Neuron (in vitro differentiated cells): Measurements from ENCODE around the gene ST14.
"Not testable (repeated sequence)": the region's sequence is repeated elsewhere in the genome, so short reads cannot be mapped to it uniquely, and the experiment has no call there.

ENCODE experiments used
- H2AFZ ChIP-seq: one replicate; pipeline ENCODE4 v1.6.1; 2013; ENCODE audit warnings: low read depth, mild to moderate bottlenecking, inconsistent platforms, low read length, moderate library complexity
- H3K27me3 ChIP-seq: one replicate; pipeline ENCODE4 v1.6.1; 2013; ENCODE audit warnings: low read length; ENCODE audit not compliant: insufficient read depth
- H3K36me3 ChIP-seq: one replicate; pipeline ENCODE4 v1.6.1; 2013; ENCODE audit warnings: low read length; ENCODE audit not compliant: insufficient read depth
- H3K4me1 ChIP-seq: one replicate; pipeline ENCODE4 v1.6.1; 2013; ENCODE audit warnings: low read length; ENCODE audit not compliant: insufficient read depth
- H3K4me3 ChIP-seq: 2 replicates; pipeline ENCODE4 v1.5.1; 2013; ENCODE audit warnings: mild to moderate bottlenecking, low read length, moderate library complexity
- H3K9me3 ChIP-seq: one replicate; pipeline ENCODE4 v1.6.1; 2013; ENCODE audit warnings: low read length

Gene ST14

DNA sequence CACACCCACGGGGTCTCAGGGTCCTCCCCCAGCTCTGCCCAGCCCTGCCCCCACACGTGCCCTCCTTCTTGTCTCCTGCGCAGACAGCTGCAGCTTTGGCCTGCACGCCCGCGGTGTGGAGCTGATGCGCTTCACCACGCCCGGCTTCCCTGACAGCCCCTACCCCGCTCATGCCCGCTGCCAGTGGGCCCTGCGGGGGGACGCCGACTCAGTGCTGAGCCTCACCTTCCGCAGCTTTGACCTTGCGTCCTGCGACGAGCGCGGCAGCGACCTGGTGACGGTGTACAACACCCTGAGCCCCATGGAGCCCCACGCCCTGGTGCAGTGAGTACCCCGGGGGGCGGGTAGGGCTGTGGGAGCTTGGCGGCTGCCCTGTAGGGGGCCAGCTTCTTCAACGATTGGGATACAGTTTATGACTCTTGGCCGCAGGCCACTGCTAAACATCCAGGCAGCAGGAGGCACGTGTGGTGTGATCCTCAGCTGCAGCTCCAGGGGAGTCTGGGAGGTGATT is 30.8 kb downstream of the ST14 start:
- H2AFZ ChIP-seq = no peak overlapping the region
- H3K4me3 ChIP-seq = no peak overlapping the region
- H3K4me1 ChIP-seq = no peaks in the 10 kb centered on the region
- no peaks in the 10 kb centered on the region for H3K27me3 ChIP-seq
- H3K36me3 ChIP-seq = no peaks in the 10 kb centered on the region
- no peaks in the 10 kb centered on the region for H3K9me3 ChIP-seq

DNA sequence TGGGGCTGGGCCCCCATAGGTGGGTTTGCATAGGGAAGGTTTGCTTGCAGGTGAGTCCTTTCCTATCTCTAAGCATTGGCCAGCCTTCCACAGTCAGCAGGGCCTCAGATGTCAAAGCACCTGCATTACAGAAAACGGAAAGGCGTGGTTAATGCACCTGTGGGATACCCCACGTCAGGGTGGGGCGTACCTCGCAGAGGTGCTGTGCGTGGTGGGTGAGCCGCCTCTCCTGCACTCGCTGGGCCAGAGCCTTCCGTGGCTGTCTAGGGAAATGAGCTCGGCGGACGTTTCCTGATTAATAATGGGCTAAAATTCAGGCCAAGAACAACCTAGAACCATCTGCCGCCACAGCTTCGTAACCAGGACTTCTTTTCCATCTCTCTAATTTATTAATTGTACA is 32.3 kb downstream of the ST14 start:
- no peaks in the 10 kb centered on the region for H3K27me3 ChIP-seq
- H3K36me3 ChIP-seq = no peaks in the 10 kb centered on the region
- H3K4me3 ChIP-seq = no peak overlapping the region
- H3K9me3 ChIP-seq = no peaks in the 10 kb centered on the region
- H2AFZ ChIP-seq = no peak overlapping the region
- no peaks in the 10 kb centered on the region for H3K4me1 ChIP-seq

DNA sequence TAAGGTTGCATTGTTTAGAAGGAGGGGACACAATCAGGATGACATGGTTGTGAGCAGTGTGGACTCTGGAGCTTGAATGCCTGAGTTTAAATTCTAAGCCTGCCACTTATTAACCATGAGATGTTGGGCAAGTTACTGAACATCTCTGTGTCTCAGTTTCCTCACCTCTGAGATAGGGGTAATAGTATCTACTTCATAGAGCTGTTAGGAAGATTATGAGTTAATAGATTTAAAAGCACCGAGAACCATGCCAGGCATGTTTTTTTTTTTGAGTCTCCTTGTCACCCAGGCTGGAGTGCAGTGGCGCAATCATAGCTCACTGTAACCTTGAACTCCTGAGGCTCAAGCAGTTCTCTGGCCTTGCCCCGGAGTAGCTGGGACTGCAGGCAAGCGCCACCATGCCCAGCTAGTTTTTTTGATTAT is 33.3 kb downstream of the ST14 start:
- no peaks in the 10 kb centered on the region for H3K27me3 ChIP-seq
- H2AFZ ChIP-seq = no peak overlapping the region
- no peaks in the 10 kb centered on the region for H3K4me1 ChIP-seq
- H3K4me3 ChIP-seq = no peak overlapping the region
- H3K36me3 ChIP-seq = no peaks in the 10 kb centered on the region
- no peaks in the 10 kb centered on the region for H3K9me3 ChIP-seq

DNA sequence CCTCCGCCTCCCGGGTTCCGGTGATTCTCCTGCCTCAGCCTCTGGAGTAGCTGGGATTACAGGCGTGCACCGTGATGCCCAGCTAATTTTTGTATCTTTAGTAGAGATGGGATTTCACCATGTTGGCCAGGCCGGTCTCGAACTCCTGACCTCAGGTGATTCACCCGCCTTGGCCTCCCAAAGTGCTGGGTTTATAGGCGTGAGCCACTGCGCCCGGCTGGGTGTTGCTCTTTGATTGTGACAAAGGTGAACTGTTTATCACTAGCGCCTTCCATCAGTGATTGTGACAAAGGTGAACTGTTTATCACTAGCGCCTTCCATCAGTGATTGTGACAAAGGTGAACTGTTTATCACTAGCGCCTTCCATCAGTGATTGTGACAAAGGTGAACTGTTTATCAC is 34.0 kb downstream of the ST14 start:
- H3K4me3 ChIP-seq, H3K4me1 ChIP-seq, H3K9me3 ChIP-seq, H3K27me3 ChIP-seq, H2AFZ ChIP-seq, H3K36me3 ChIP-seq: not testable (repeated sequence)

DNA sequence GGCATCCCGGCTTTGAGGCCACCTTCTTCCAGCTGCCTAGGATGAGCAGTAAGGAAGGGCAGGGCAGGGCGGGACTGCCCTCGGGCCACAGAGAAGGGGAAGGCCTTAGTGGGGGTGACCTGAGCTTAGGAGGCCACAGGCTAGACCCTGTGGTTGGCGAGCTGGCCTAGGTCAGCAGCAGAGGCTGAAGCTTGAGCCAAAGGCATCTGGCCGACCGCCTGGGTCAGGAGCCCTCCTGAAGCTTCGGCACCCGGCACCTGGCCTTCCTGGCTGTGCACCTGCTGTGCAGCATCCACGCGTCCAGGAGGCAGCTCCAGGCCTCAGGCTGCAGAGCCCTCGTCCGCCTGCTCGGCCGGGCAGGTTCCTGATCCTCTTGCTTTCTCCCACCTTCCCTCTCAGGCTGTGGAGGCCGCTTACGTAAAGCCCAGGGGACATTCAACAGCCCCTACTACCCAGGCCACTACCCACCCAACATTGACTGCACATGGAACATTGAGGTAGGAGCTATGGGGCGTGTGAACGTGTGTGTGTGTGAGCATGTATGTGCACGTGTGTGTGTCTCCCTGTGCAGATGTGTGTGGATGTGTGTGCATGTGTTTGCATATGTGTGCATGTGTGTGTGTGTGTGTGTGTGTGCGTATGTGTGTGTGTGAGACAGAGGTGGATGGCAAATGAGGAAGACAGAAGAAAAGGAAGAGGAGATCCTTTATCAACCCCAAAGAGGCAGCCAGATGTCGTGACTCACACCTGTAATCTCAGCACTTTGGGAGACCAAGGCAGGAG is 34.9 kb downstream of the ST14 start:
- no peaks in the 10 kb centered on the region for H3K27me3 ChIP-seq
- no peak overlapping the region for H3K4me3 ChIP-seq
- no peaks in the 10 kb centered on the region for H3K36me3 ChIP-seq
- H3K9me3 ChIP-seq = no peaks in the 10 kb centered on the region
- no peak overlapping the region for H2AFZ ChIP-seq
- H3K4me1 ChIP-seq = no peaks in the 10 kb centered on the region

DNA sequence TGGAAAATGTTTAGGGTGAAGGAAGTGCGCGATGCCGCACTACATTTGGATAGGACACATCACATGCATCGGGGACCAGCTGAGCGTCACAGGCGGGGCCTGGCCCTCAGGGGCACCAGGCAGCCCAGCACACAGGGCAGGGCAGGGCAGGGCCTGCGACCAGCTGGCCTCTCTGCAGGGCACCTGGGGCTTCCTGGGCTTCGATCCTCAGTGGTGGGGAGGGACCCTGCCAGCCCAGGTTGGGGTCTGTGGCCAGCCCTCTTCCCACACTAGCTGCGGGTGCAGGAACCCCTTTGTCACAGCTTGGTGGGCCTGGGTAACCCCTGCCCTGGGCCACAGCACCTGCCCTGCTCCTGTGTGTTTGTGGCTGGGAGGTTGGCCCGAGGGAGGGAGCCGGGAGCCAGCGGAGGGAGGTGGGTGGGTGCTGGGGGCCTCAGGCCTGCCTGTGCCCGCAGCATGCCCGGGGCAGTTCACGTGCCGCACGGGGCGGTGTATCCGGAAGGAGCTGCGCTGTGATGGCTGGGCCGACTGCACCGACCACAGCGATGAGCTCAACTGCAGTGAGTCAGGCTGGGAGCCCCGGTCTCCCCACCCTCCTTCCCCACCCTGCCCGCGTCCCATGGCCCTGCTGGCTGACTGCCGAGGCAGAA is 37.9 kb downstream of the ST14 start:
- Histone ChIP-seq H3K27me3 (no peaks in the 10 kb centered on the region), H3K36me3 (no peaks in the 10 kb centered on the region), H3K4me1 (no peaks in the 10 kb centered on the region)

DNA sequence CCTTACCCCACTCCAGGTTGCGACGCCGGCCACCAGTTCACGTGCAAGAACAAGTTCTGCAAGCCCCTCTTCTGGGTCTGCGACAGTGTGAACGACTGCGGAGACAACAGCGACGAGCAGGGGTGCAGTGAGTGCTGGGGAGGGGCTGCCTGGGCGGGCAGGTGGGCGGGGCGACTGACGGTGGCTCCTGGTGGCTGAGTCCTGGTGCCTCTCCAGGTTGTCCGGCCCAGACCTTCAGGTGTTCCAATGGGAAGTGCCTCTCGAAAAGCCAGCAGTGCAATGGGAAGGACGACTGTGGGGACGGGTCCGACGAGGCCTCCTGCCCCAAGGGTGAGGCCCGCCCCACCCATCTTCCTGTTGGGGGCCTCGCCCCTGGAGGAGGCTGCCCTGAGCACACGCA is 38.7 kb downstream of the ST14 start:
- Histone ChIP-seq H3K4me1 (no peaks in the 10 kb centered on the region), H3K36me3 (no peaks in the 10 kb centered on the region), H3K27me3 (no peaks in the 10 kb centered on the region), H2AFZ (no peak overlapping the region), H3K9me3 (no peaks in the 10 kb centered on the region), H3K4me3 (no peak overlapping the region)

More for the DNA sequence above, 37.9 kb downstream of the ST14 start:
- H3K9me3 ChIP-seq = no peaks in the 10 kb centered on the region
- no peak overlapping the region for H2AFZ ChIP-seq
- no peak overlapping the region for H3K4me3 ChIP-seq

DNA sequence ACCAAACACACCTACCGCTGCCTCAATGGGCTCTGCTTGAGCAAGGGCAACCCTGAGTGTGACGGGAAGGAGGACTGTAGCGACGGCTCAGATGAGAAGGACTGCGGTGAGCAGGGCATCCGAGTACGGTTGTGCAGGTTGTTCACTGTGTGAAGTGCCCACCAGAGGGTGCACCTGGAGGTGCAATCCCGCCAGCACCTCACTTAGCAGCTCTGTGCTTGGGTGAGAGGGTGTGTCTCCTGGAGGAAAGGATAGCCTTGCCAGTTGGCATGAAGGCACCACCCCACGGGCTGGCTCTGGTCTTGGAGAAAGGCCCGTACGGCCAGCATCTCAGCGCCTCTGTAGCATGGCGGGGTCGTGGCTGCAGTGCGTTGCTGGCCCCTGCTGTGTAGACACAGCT is 39.4 kb downstream of the ST14 start:
- no peaks in the 10 kb centered on the region for H3K4me1 ChIP-seq
- no peaks in the 10 kb centered on the region for H3K27me3 ChIP-seq
- H3K9me3 ChIP-seq = no peaks in the 10 kb centered on the region
- H3K4me3 ChIP-seq = no peak overlapping the region
- H3K36me3 ChIP-seq = no peaks in the 10 kb centered on the region
- H2AFZ ChIP-seq = no peak overlapping the region

DNA sequence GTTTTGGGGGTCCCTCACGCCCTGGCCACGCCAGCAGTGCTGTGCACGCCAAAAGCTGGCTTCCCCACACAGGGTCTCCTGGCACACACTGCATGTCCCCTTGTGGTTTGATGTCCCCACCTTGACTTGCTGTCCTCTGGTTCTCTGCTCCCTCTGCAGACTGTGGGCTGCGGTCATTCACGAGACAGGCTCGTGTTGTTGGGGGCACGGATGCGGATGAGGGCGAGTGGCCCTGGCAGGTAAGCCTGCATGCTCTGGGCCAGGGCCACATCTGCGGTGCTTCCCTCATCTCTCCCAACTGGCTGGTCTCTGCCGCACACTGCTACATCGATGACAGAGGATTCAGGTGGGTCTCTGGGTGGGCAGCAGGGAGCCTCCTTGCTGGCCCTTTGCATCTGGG is 40.2 kb downstream of the ST14 start:
- H3K4me3 ChIP-seq = no peak overlapping the region
- no peaks in the 10 kb centered on the region for H3K9me3 ChIP-seq
- no peaks in the 10 kb centered on the region for H3K36me3 ChIP-seq
- no peaks in the 10 kb centered on the region for H3K27me3 ChIP-seq
- no peaks in the 10 kb centered on the region for H3K4me1 ChIP-seq
- H2AFZ ChIP-seq = no peak overlapping the region

DNA sequence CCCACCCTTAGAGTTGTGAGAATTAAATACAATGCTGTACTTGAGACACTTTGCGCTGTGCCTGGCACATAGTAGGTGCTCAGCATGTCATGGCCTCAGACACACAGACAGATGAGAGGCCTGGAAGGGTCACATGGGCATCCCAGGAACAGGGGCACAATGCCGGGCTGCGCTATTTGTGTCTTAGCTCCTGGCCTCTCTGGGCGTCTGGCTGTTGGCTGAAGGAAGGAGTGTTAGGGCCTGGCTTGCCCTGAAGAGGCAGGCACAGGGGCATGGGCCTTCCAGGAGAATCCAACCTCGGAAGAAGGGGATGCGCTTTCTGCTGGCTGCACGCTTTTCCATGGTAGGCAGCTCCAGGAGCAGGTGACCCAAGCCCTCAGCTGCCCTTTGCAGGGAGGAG is 41.4 kb downstream of the ST14 start:
- no peaks in the 10 kb centered on the region for H3K4me1 ChIP-seq
- no peaks in the 10 kb centered on the region for H3K9me3 ChIP-seq
- H2AFZ ChIP-seq = no peak overlapping the region
- H3K36me3 ChIP-seq = no peaks in the 10 kb centered on the region
- H3K4me3 ChIP-seq = no peak overlapping the region
- H3K27me3 ChIP-seq = no peaks in the 10 kb centered on the region

DNA sequence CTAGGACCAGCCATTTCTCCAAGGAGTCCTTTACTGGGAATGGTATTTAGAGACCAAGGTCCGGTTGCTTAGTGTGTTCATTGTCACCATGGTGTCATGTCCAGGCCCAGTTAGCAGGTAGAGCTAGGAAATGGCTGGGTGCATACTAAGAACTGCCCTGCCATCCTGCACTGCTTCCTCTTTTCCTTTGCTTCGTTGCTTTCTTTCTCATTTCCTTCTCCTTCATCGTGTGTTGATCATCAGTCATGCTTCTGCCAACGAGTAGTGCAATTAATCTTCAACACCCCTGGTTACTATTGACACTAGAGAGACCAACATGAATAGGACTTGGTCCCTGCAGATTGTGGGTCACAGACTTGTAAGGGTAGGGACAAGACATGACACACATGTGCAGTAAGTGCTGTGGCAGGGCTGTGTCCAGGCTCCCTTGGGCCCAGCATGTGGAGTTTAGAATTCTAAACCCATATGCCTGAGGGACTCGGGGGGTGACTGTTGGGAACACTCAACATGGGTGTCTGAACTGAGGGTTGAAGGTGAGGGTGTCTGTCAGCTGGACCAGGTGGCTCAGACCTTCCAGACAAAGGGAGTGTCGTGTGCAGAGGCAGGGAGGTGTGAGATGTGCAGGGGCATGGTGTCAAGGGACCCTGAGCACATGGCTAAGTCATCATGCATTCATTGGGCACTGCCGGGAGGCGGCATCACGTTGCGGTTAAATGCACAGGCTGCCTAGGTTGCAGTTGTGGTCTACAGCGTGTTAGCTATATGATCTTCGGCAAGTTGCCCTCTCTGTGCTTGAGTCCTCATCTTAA is 42.6 kb downstream of the ST14 start:
- Histone ChIP-seq H3K4me1 (no peaks in the 10 kb centered on the region), H3K4me3 (no peak overlapping the region), H2AFZ (no peak overlapping the region), H3K27me3 (no peaks in the 10 kb centered on the region), H3K36me3 (no peaks in the 10 kb centered on the region), H3K9me3 (no peaks in the 10 kb centered on the region)

DNA sequence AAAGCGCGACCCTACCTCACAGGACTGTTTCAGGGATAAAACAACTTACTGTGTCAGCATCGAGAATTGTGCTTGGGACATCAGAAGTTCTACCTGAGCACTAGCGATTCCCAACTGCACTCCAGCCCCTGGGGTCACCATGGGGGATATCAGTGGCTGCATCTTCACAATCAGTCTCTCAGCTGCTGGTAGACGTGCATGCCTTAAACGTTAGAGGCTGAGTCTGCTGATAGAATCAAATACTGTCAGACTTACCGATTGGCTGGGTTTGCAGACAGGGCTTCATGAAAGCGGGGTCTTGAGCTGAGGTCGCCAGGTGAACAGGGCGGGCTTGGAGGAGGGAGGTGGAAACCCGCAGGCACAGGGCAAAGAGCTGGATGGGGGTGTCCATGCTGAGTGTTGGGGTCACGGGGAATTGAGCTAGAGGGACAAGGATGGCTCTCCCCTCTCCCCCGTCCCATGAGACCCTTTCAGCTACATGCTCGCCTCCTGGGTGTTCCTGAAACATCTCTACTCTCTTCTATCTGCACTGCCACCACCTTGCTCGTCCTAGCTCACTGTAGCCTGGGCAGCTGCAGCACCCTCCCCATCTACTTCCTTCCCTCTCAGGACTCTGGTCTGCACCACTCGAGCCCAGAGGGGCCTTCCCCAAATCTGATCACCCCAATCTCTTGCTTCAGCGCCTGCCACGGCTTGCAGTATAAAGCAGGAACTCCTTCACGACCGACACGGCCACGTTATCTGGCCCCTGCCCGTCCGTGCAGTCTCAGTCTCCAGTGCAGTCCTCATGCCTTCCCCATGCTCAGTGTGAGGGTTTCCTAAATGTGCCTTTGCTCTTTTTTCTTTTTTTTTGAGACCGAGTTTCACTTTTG is 43.5 kb downstream of the ST14 start:
- H3K9me3 ChIP-seq = no peaks in the 10 kb centered on the region
- H3K4me1 ChIP-seq = no peaks in the 10 kb centered on the region
- no peak overlapping the region for H2AFZ ChIP-seq
- H3K4me3 ChIP-seq = no peak overlapping the region
- H3K27me3 ChIP-seq = no peaks in the 10 kb centered on the region
- H3K36me3 ChIP-seq = no peaks in the 10 kb centered on the region
